ENCODE data around the gene YRDC. TPM values are rescaled to one million over a fixed set of nuclear protein-coding genes. Genes with fewer than 3 reads are reported as not detected.

The YRDC gene
- total and polyA plus RNA-seq, 2 donors (not counting 3 experiments of a cell fraction or from before 2014, with no cell fraction given) = 19.2 to 20.5 TPM

GRCh38 chr1:37755290-37755689, 52.7 kb downstream of the YRDC start:
- ChIA-PET POLR2A (no interaction called here), CTCF (no interaction called here)
- Histone ChIP-seq H3K9me1 (replicated peaks; ENCODE audit: control insufficient read depth, extremely low read depth, insufficient read depth, low read length) (no peaks in the 10 kb centered on the region), H3K27ac (ENCODE audit: insufficient read depth, low read depth, low read length) (no peak overlapping the region), H4K20me1 (replicated peaks; ENCODE audit: control insufficient read depth, extremely low read depth, insufficient read depth, low read length) (no peaks in the 10 kb centered on the region), H3K4me1 (ENCODE audit: control insufficient read depth, extremely low read depth, insufficient read depth, low read length) (no peaks in the 10 kb centered on the region), H3K9ac (replicated peaks; ENCODE audit: extremely low read depth, insufficient read depth, low read length) (no peak overlapping the region), H2AFZ (ENCODE audit: low read depth, low read length) (no peak overlapping the region), H3K79me2 (ENCODE audit: control insufficient read depth, insufficient read depth, low read length) (no peaks in the 10 kb centered on the region), H3K4me2 (ENCODE audit: insufficient read depth, low read length) (no peak overlapping the region), H3K27me3 (ENCODE audit: control insufficient read depth in 2 of 2, insufficient read depth in 2 of 2, low read length in 2 of 2) (peaks cover 25 to 33% of the 10 kb centered on the region in 2 experiments), H3K36me3 (ENCODE audit: control insufficient read depth in 2 of 2, extremely low read depth in 1 of 2, insufficient read depth in 2 of 2, low read length in 2 of 2) (no peaks in the 10 kb centered on the region), H3K4me3 (replicated peaks in 1 of 3; ENCODE audit: insufficient read depth in 1 of 3, low read depth in 1 of 3, low read length in 3 of 3) (no peak overlapping the region), H3K9me3 (replicated peaks; ENCODE audit: control insufficient read depth, insufficient read depth, low read length) (no peaks in the 10 kb centered on the region)
- FAIRE-seq (no peak), DNase-seq (ENCODE audit: low read depth, low spot score) (no peak)
- dilution Hi-C loops (cut with MboI; ENCODE audit: extremely low pct_ligation_motif_present, low sequenced_read_pairs) = no loop called here
- TF ChIP-seq GATA2 (IDR thresholded peaks at IDR 0.05; ENCODE audit: insufficient read depth, insufficient read length, low read depth, low read length) (no peak), JUN (IDR thresholded peaks at IDR 0.05; ENCODE audit: borderline replicate concordance, insufficient read depth, insufficient read length, low read depth) (no peak), MAX (IDR thresholded peaks at IDR 0.05; ENCODE audit: insufficient read depth, insufficient read length) (no peak), FOS (IDR thresholded peaks at IDR 0.05; ENCODE audit: borderline replicate concordance, insufficient read depth, low read length) (no peak), EZH2 (IDR thresholded peaks at IDR 0.05; ENCODE audit: borderline replicate concordance, low read depth, low read length, severe bottlenecking) (no peak), POLR2A (IDR thresholded peaks at IDR 0.05; ENCODE audit: low read depth, low read length) (no peak), CTCF (IDR thresholded peaks at IDR 0.05; ENCODE audit: extremely low read depth in 1 of 2, insufficient read depth in 1 of 2, low read depth in 1 of 2, low read length in 2 of 2) (no peak), MYC (IDR thresholded peaks at IDR 0.05; ENCODE audit: low read depth, low read length) (no peak), POLR2AphosphoS5 (IDR thresholded peaks at IDR 0.05; ENCODE audit: insufficient read depth, low read depth, low read length) (no peak)
- intact Hi-C loops (cut with micrococcal nuclease) = no loop called here
- BruUV-seq (replicated peaks) = no TSS peak

All from endothelial cell of umbilical vein (primary cell).